Astrocyte of the hippocampus (primary cell): Measurements from ENCODE around the gene GPS2.

Experiments
- DNase-seq: peaks from one replicate; pipeline ENCODE4 v3.0.0; 2011; ENCODE audit warnings: low read depth, low spot score

GPS2 gene

GRCh38 chr17:7318121-7318860, 3.1 kb upstream of the GPS2 start:
- DNase-seq, result no peak

GRCh38 chr17:7317161-7317803, 2.1 kb upstream of the GPS2 start:
- DNase-seq, result no peak

GRCh38 chr17:7315570-7316235, 543 bp upstream of the GPS2 start:
- no peak for DNase-seq

GRCh38 chr17:7313890-7314718, 1.1 kb downstream of the GPS2 start:
- no peak for DNase-seq

- DNase-seq, result no peak
Observed at GRCh38 chr17:7313088-7313889, 1.9 kb downstream of the GPS2 start.

- DNase-seq, result no peak
Observed at GRCh38 chr17:7312432-7313087, 2.6 kb downstream of the GPS2 start.

GRCh38 chr17:7311110-7311705, 4.0 kb downstream of the GPS2 start:
- DNase-seq, result no peak

GRCh38 chr17:7309628-7310027, 5.5 kb downstream of the GPS2 start:
- no peak for DNase-seq

GRCh38 chr17:7308625-7309433, 6.3 kb downstream of the GPS2 start:
- peak; percentile 90 for DNase-seq

- peak; percentile 63 for DNase-seq
Observed at GRCh38 chr17:7307686-7308624, 7.2 kb downstream of the GPS2 start.

- peak; percentile 100 for DNase-seq
Observed at GRCh38 chr17:7306911-7307685, 8.1 kb downstream of the GPS2 start, which contains the start of gene EIF5A. TSS of gene EIF5A (plus strand) at chr17:7307628. CDS start at chr17:7309636, 2,008 bp downstream.

- no peak for DNase-seq
Observed at GRCh38 chr17:7304179-7304578, 11.0 kb downstream of the GPS2 start.

GRCh38 chr17:7296189-7296861, 18.8 kb downstream of the GPS2 start:
- peak; percentile 92 for DNase-seq

- no peak for DNase-seq
Observed at GRCh38 chr17:7295230-7296180, 19.7 kb downstream of the GPS2 start.

- peak; percentile 59 for DNase-seq
Observed at GRCh38 chr17:7294614-7295153, 20.5 kb downstream of the GPS2 start, which contains the start of gene YBX2. TSS of gene YBX2 (minus strand) at chr17:7294639. CDS start at chr17:7294500, 139 bp downstream.
